ENCODE results near the gene PACRG. TPM values are rescaled to one million over a fixed set of nuclear protein-coding genes. Genes with fewer than 3 reads are reported as not detected.

The PACRG gene
- total and polyA plus RNA-seq, 10 of the 15 experiments (the other 5 are each of a cell fraction or from before 2014, with no cell fraction given) = not detected

DNA sequence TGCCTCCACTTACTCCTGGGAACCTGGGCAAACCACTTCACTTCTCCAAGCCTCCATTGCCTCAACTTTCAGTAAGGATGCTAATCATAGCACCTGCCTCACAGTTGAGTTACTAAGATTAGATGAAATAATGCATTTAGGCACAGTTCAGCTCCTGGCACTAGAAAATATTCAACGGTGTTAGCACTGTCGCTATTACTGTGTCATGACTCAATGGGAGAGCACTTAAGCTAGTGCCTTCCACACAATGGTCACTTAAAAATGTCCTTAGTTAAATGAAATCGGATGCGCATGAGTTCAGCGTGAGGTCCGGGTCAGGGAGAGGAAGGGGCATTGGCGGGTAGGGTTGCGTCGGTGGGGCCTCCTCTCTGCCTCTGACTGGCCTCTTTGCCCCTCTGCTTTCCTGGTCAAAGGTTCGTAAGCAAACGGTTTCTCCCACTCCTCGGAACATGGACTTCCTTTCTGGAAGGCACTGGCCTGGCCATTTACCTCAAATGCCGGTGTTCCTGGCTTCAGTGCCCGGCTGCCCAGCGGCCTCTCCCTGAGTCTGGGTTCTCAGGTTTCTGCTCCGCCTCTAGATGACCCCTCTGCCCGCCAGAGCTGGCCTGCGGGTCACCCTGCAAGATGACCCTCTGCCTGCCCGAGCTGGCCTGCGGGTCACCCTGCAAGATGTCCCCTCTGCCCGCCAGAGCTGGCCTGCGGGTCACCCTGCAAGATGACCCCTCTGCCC, 562.9 kb downstream of the PACRG start:
- in situ Hi-C loops (cut with MboI) (no loop called here), intact Hi-C loops (cut with micrococcal nuclease; ENCODE audit: unreplicated experiment) (no loop called here)
- Histone ChIP-seq H4K20me1 (ENCODE audit: control insufficient read depth, insufficient read depth) (no peaks in the 10 kb centered on the region), H3K36me3 (ENCODE audit: control insufficient read depth in 2 of 2, insufficient read depth in 2 of 2, low read length in 1 of 2) (no peaks in the 10 kb centered on the region), H3K27me3 (replicated peaks in 1 of 2; ENCODE audit: control insufficient read depth in 2 of 2, insufficient read depth in 2 of 2, low read length in 1 of 2) (no peaks in the 10 kb centered on the region), H3K9me3 (replicated peaks; ENCODE audit: control insufficient read depth, insufficient read depth, low read length) (no peaks in the 10 kb centered on the region), H3K9ac (ENCODE audit: control insufficient read depth, insufficient read depth, low read length) (no peak overlapping the region), H2AFZ (ENCODE audit: control insufficient read depth, low read depth, low read length) (no peak overlapping the region), H3K79me2 (ENCODE audit: control insufficient read depth, insufficient read depth, low read length) (no peaks in the 10 kb centered on the region), H3K4me2 (ENCODE audit: control insufficient read depth, insufficient read depth) (no peak overlapping the region), H3K4me1 (ENCODE audit: control insufficient read depth, insufficient read depth, low read length) (no peaks in the 10 kb centered on the region), H3K4me3 (no peak overlapping the region), H3K27ac (ENCODE audit: control insufficient read depth, insufficient read depth) (no peak overlapping the region)
- FAIRE-seq (no peak), DNase-seq (ENCODE audit: low read depth, low spot score) (no peak), ATAC-seq (no peak)
- BruUV-seq (replicated peaks) = no TSS peak
- TF ChIP-seq, protein P1, sequence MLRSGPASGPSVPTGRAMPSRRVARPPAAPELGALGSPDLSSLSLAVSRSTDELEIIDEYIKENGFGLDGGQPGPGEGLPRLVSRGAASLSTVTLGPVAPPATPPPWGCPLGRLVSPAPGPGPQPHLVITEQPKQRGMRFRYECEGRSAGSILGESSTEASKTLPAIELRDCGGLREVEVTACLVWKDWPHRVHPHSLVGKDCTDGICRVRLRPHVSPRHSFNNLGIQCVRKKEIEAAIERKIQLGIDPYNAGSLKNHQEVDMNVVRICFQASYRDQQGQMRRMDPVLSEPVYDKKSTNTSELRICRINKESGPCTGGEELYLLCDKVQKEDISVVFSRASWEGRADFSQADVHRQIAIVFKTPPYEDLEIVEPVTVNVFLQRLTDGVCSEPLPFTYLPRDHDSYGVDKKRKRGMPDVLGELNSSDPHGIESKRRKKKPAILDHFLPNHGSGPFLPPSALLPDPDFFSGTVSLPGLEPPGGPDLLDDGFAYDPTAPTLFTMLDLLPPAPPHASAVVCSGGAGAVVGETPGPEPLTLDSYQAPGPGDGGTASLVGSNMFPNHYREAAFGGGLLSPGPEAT (IDR thresholded peaks at IDR 0.05; ENCODE audit: low read depth) = no peak
- TF ChIP-seq, protein P2, sequence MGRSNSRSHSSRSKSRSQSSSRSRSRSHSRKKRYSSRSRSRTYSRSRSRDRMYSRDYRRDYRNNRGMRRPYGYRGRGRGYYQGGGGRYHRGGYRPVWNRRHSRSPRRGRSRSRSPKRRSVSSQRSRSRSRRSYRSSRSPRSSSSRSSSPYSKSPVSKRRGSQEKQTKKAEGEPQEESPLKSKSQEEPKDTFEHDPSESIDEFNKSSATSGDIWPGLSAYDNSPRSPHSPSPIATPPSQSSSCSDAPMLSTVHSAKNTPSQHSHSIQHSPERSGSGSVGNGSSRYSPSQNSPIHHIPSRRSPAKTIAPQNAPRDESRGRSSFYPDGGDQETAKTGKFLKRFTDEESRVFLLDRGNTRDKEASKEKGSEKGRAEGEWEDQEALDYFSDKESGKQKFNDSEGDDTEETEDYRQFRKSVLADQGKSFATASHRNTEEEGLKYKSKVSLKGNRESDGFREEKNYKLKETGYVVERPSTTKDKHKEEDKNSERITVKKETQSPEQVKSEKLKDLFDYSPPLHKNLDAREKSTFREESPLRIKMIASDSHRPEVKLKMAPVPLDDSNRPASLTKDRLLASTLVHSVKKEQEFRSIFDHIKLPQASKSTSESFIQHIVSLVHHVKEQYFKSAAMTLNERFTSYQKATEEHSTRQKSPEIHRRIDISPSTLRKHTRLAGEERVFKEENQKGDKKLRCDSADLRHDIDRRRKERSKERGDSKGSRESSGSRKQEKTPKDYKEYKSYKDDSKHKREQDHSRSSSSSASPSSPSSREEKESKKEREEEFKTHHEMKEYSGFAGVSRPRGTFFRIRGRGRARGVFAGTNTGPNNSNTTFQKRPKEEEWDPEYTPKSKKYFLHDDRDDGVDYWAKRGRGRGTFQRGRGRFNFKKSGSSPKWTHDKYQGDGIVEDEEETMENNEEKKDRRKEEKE (IDR thresholded peaks at IDR 0.05) = no peak
- TF ChIP-seq HDAC2 (IDR thresholded peaks at IDR 0.05) = no peak
- TF ChIP-seq NBN (IDR thresholded peaks at IDR 0.05) = no peak
- ChIA-PET CTCF (no interaction called here), POLR2A (no interaction called here), SMC1A (ENCODE audit: uncharacterized antibody, unreplicated experiment) (no interaction called here), RAD21 (ENCODE audit: unreplicated experiment) (no interaction called here)
- 57% methylated on average over 18 of the region's 22 CpGs for WGBS (ENCODE audit: insufficient coverage, insufficient replicate concordance, low lambda C conversion rate, missing lambda C conversion rate)
